GM10266 (cell line): Measurements from ENCODE around the gene DDAH1.

ENCODE experiments used
- DNase-seq: peaks from one replicate; pipeline ENCODE4 v3.0.0; 2012; ENCODE audit errors: extremely low spot score
- TF ChIP-seq, protein P1 (sequence below): IDR thresholded peaks from 2 replicates; pipeline ENCODE4 v1.5.1; 2012; ENCODE audit warnings: mild to moderate bottlenecking, low read depth; ENCODE audit not compliant: control insufficient read depth, insufficient read depth; ENCODE audit errors: missing control alignments

The DDAH1 gene

DNA sequence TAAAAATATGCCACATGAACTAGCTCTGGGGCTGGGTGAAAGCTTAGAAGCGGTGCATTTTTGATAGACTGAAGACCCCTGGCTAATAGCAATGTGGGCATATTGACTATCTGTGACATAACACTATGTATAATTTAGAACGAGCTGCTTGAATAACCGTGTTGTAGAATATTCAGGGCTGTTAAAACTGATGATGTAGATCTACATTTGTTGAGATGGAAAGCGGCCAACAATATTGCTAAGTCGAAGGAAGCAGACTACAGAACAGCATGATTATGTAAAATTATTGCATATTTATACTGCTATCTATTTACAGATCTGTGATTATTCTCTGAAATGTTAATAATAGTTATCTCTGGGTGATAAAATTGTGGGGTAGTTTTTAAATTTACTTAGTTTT, 147.4 kb downstream of the DDAH1 start:
- DNase-seq = no peak
- TF ChIP-seq, protein P1, sequence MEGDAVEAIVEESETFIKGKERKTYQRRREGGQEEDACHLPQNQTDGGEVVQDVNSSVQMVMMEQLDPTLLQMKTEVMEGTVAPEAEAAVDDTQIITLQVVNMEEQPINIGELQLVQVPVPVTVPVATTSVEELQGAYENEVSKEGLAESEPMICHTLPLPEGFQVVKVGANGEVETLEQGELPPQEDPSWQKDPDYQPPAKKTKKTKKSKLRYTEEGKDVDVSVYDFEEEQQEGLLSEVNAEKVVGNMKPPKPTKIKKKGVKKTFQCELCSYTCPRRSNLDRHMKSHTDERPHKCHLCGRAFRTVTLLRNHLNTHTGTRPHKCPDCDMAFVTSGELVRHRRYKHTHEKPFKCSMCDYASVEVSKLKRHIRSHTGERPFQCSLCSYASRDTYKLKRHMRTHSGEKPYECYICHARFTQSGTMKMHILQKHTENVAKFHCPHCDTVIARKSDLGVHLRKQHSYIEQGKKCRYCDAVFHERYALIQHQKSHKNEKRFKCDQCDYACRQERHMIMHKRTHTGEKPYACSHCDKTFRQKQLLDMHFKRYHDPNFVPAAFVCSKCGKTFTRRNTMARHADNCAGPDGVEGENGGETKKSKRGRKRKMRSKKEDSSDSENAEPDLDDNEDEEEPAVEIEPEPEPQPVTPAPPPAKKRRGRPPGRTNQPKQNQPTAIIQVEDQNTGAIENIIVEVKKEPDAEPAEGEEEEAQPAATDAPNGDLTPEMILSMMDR = no peak

DNA sequence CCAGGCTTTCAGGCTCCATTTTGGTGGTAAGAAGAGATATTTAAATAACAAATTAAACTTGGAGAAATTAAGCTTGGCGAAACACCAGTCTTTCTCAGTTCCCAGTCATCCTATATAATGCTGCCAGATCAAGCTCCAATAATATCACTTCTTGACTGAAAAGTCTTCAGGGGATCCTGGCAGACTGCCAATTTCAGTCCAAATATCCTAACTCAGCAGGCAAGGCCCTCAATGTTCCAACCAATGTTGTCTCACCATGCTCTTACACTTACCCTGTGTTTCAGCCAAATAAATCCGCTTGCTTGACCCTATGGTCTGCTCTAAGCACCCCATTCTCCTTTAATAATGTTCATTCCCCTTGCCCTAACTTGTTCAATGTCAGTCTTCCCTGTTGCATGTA, 148.6 kb downstream of the DDAH1 start:
- TF ChIP-seq, protein P1 = no peak
- no peak for DNase-seq

DNA sequence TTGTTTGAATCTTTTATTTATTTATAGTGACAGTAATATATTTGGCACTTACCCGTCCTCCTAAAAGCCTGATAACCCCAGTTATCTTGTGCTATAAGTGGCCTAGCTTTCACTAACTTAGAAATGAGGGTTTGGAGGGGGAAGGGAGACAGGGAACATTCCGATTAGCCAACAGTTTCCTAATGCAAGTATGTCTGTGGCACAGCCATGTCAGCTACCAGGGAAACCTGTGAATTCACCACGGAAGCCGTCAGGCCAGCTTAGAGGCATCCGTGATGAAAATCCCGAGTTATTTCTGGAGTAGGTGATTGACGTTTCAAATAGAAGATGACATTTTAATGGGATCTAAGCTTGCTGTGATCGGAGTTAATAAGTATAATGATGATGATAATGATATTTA, 149.2 kb downstream of the DDAH1 start:
- TF ChIP-seq, protein P1 = no peak

DNA sequence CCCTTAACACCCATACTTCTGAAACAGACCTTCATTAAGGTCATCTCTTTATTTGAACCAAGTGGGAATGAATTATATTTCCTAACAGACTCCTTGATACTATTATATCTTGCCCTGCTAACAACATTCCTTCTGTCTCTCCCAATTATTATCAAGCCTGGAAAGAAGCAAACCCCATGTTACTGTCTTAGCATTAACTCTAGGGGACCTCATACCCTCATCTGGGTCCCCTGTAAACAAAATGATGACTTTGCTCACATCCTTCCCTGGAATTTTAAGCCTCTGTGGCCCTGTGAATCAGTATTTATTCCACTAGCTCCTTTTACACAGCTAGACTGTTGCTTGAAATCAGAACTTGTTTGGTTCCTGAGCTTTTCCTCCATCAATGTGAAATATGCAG, 150.2 kb downstream of the DDAH1 start:
- DNase-seq = no peak
- TF ChIP-seq, protein P1 = no peak

More for the DNA sequence above, 149.2 kb downstream of the DDAH1 start:
- no peak for DNase-seq

DNA sequence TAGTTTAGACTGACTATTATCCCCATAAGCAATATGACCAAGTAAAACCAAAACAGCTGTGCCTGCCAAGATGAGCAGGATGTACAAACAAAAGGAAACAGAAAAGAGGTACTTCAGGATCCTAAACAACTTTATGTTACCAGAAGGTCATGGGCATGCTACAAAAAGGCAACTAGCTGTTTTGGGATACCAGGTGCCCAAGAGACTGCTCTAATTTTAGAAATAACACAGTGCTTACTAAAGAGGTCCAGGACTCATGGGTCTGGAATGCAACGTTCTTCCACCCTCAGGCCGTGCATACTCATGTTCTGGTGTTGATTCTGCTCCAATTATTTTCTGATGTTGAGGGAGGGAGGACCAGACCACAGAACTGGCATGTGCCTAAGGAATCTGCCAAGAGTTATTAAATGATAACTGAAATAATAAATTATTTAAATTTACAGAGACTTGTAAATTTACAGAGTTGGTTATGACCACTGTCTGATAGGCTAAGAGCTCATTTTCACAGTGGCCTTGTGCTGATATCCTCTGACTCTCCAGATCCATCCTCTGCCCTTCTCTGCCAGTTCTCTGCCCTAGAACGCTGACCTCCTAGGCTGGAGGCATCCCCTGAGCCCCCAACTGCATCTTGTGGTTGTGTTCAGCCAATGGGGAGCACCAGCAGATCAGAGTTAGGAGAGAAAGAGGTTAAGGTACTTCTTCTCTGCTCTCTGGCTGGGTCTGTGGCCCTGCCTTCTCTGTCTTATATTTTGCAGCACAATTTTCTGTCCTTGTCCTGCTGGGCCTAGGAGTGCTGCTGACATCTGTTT, 150.9 kb downstream of the DDAH1 start:
- no peak for DNase-seq
- TF ChIP-seq, protein P1 = no peak

DNA sequence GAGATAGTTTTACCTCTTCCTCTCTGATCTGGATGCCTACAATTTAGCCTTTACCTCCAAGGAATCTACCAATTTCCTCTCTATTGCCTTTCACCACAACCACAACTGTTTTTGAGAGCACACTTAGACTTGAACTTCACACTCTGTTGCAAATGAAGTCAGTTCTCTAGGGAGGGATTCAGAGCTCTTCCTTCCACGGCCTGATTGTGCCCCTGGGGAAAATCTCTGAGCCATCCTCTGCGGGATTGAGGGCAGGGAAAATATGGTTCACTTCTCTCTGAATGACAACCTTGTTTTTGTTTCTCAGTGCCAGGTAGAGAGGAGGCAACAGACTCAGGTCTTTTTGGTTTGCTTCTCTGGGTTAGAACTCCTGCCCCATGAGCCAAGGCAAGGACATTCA, 153.1 kb downstream of the DDAH1 start:
- TF ChIP-seq, protein P1 = no peak

DNA sequence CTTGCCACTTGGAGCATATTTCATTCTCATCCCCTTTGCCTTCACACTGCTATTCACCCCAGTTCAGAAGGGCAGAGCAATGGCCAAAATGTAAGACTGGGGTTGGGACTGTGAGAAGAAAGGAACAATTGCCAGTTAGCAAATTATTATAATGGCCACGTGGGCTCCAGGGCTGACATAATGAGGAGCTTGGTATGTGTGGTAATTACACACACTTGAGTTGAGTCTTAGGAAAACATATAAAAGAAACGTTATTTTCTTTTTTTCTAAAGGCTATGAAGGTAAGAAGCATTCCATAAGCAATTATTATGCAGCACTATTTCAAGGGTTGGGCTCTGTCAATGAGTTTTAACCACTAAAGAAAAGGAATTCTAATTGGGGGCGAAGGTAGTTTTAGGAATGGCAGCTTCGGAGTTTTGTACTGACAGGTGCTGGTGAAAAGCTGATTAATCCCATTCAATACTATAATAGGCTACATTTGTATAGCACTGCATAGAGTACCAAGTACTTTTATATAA, 156.1 kb downstream of the DDAH1 start:
- DNase-seq = no peak
- TF ChIP-seq, protein P1 = no peak

More for the DNA sequence above, 153.1 kb downstream of the DDAH1 start:
- no peak for DNase-seq
